Measurements from ENCODE around the gene WBP1L.

WBP1L gene

GRCh38 chr10:102799691-102800471, 56.1 kb downstream of the WBP1L start:
- H3K4me3 ChIP-seq (replicated peaks; ENCODE audit: low read depth, low read length): no peak overlapping the region
- DNase-seq (ENCODE audit: extremely low read depth, low read depth): no peak
- TF ChIP-seq CTCF (IDR thresholded peaks at IDR 0.05; ENCODE audit: low read depth, low read length, missing control alignments): no peak

GRCh38 chr10:102800611-102801335, 57.0 kb downstream of the WBP1L start:
- no peak overlapping the region for H3K4me3 ChIP-seq (replicated peaks; ENCODE audit: low read depth, low read length)
- no peak for TF ChIP-seq CTCF (IDR thresholded peaks at IDR 0.05; ENCODE audit: low read depth, low read length, missing control alignments)
- DNase-seq (ENCODE audit: extremely low read depth, low read depth): no peak

GRCh38 chr10:102801496-102801895, 57.7 kb downstream of the WBP1L start:
- no peak for TF ChIP-seq CTCF (IDR thresholded peaks at IDR 0.05; ENCODE audit: low read depth, low read length, missing control alignments)
- H3K4me3 ChIP-seq (replicated peaks; ENCODE audit: low read depth, low read length): no peak overlapping the region

GRCh38 chr10:102801978-102802377, 58.2 kb downstream of the WBP1L start:
- no peak for DNase-seq (ENCODE audit: extremely low read depth, low read depth)
- H3K4me3 ChIP-seq (replicated peaks; ENCODE audit: low read depth, low read length): no peak overlapping the region
- TF ChIP-seq CTCF (IDR thresholded peaks at IDR 0.05; ENCODE audit: low read depth, low read length, missing control alignments): no peak

More at GRCh38 chr10:102801496-102801895, 57.7 kb downstream of the WBP1L start:
- DNase-seq (ENCODE audit: extremely low read depth, low read depth): no peak

GRCh38 chr10:102802920-102803534, 59.3 kb downstream of the WBP1L start:
- no peak overlapping the region for H3K4me3 ChIP-seq (replicated peaks; ENCODE audit: low read depth, low read length)
- no peak for TF ChIP-seq CTCF (IDR thresholded peaks at IDR 0.05; ENCODE audit: low read depth, low read length, missing control alignments)
- peak; percentile 73 for DNase-seq (ENCODE audit: extremely low read depth, low read depth)

- no peak for DNase-seq (ENCODE audit: extremely low read depth, low read depth)
- H3K4me3 ChIP-seq (replicated peaks; ENCODE audit: low read depth, low read length): no peak overlapping the region
- TF ChIP-seq CTCF (IDR thresholded peaks at IDR 0.05; ENCODE audit: low read depth, low read length, missing control alignments): no peak
Measured at GRCh38 chr10:102804382-102805055, 60.8 kb downstream of the WBP1L start.

Data from HFF-Myc (cell line).